Ishikawa (cell line): ENCODE data around the gene NTNG2.

Experiments
- CEBPB ChIP-seq: IDR thresholded peaks from 2 replicates; pipeline ENCODE4 v1.6.1; 2012
- CREB1 ChIP-seq: IDR thresholded peaks from 2 replicates; pipeline ENCODE4 v1.6.1; 2012; ENCODE audit warnings: low read depth
- EP300 ChIP-seq: IDR thresholded peaks from 2 replicates; pipeline ENCODE4 v1.6.1; 2012; ENCODE audit warnings: borderline replicate concordance
- FOXM1 ChIP-seq: IDR thresholded peaks from 2 replicates; pipeline ENCODE4 v1.6.1; 2012; ENCODE audit warnings: low read depth, borderline replicate concordance
- MAX ChIP-seq: IDR thresholded peaks from 2 replicates; pipeline ENCODE4 v1.6.1; 2012
- RAD21 ChIP-seq: IDR thresholded peaks from 2 replicates; pipeline ENCODE4 v1.6.1; 2012; ENCODE audit warnings: low read depth
- REST ChIP-seq: IDR thresholded peaks from 2 replicates; pipeline ENCODE4 v1.6.1; 2012; ENCODE audit warnings: low read depth, mild to moderate bottlenecking
- TAF1 ChIP-seq: IDR thresholded peaks from 2 replicates; pipeline ENCODE4 v1.6.1; 2012; ENCODE audit warnings: low read depth, mild to moderate bottlenecking
- TCF12 ChIP-seq: IDR thresholded peaks from 2 replicates; pipeline ENCODE4 v1.6.1; 2012; ENCODE audit warnings: low read depth
- TEAD4 ChIP-seq: IDR thresholded peaks from 2 replicates; pipeline ENCODE4 v1.6.1; 2012
- ZBTB7A ChIP-seq: IDR thresholded peaks from 2 replicates; pipeline ENCODE4 v1.6.1; 2012; ENCODE audit warnings: low read depth

GRCh38 chr9:132121021-132121420 lies 40.8 kb upstream of the NTNG2 start:
- TF ChIP-seq EP300 (no peak), TCF12 (no peak), TAF1 (no peak), REST (no peak), CEBPB (no peak), TEAD4 (no peak), RAD21 (no peak), FOXM1 (no peak), MAX (no peak), CREB1 (no peak), ZBTB7A (no peak)
